Endothelial cell of umbilical vein (primary cell): ENCODE measurements around the gene IMPDH2. TPM values are rescaled to one million over a fixed set of nuclear protein-coding genes. Genes with fewer than 3 reads are reported as not detected.

Experiments
- BruUV-seq: library from RNA; stranded (reverse); fragments of 400-500 nt; replicated peaks from 2 replicates; lab custom pipeline; 2021; lab: Mats Ljungman, UMichigan
- CTCF ChIA-PET: fragments of 300-600, 350-600 bp; sonication (Branson Sonifier 250); formaldehyde crosslinking; loops from one replicate; lab custom pipeline; 2021; ENCODE audit warnings: antibody characterized with exemption, inconsistent platforms; lab: Charles Lee
- POLR2A ChIA-PET: fragments of 300-600, 350-600 bp; sonication (Branson Sonifier 250); formaldehyde crosslinking; loops from one replicate; lab custom pipeline; 2021; ENCODE audit warnings: antibody characterized with exemption, inconsistent platforms; lab: Charles Lee
- DNase-seq: peaks from one replicate; pipeline ENCODE4 v3.0.0-alpha.2; 2011; ENCODE audit warnings: low read depth, low spot score
- FAIRE-seq: peaks from 2 replicates; lab custom pipeline; 2011; peaks lifted over from hg19 to GRCh38; lab: Jason Lieb, UNC
- H2AFZ ChIP-seq: 2 replicates; pipeline ENCODE4 v1.6.0; 2012; ENCODE audit warnings: low read depth, low read length, control low read depth, inconsistent platforms
- H3K27ac ChIP-seq: 2 replicates; pipeline ENCODE4 v1.5.1; 2011; ENCODE audit warnings: low read depth, mild to moderate bottlenecking, control low read depth, low read length, moderate library complexity; ENCODE audit not compliant: insufficient read depth
- H3K27me3 ChIP-seq, 2 experiments: 2 replicates each; pipeline versions ENCODE4 v1.6.0 to v1.6.1; 2011; ENCODE audit warnings: low read length in 2 of 2, mixed read lengths in 1 of 2; ENCODE audit not compliant: control insufficient read depth in 2 of 2, insufficient read depth in 2 of 2
- H3K36me3 ChIP-seq, 2 experiments: 2 replicates in 1 of 2; 3 replicates in 1 of 2; pipeline ENCODE4 v1.5.1; 2011; ENCODE audit warnings: low read length in 2 of 2, mild to moderate bottlenecking in 1 of 2, moderate library complexity in 1 of 2; ENCODE audit not compliant: control insufficient read depth in 2 of 2, insufficient read depth in 2 of 2; ENCODE audit errors: extremely low read depth in 1 of 2
- H3K4me1 ChIP-seq: 3 replicates; pipeline ENCODE4 v1.5.1; 2011; ENCODE audit warnings: mild to moderate bottlenecking, low read length; ENCODE audit not compliant: control insufficient read depth, insufficient read depth; ENCODE audit errors: extremely low read depth
- H3K4me2 ChIP-seq: 2 replicates; pipeline ENCODE4 v1.6.1; 2011; ENCODE audit warnings: low read length, control low read depth, mixed read lengths; ENCODE audit not compliant: insufficient read depth
- H3K4me3 ChIP-seq, 3 experiments: fragments of 200-600 bp in 1 of 3; sonication (generic), shearing (Covaris generic) in 1 of 3; replicated peaks in 1 of 3; 2 replicates each; pipeline ENCODE4 v1.5.1; 2011 to 2016; ENCODE audit warnings: control low read depth in 3 of 3, low read length in 3 of 3, mild to moderate bottlenecking in 2 of 3, inconsistent platforms in 1 of 3, low read depth in 1 of 3, moderate library complexity in 1 of 3; ENCODE audit not compliant: insufficient read depth in 1 of 3
- H3K79me2 ChIP-seq: 2 replicates; pipeline ENCODE4 v1.6.0; 2012; ENCODE audit warnings: low read length, inconsistent platforms; ENCODE audit not compliant: control insufficient read depth, insufficient read depth
- H3K9ac ChIP-seq: replicated peaks from 2 replicates; pipeline ENCODE3; 2011; ENCODE audit warnings: low read length, control low read depth; ENCODE audit not compliant: insufficient read depth; ENCODE audit errors: extremely low read depth
- H3K9me1 ChIP-seq: replicated peaks from 3 replicates; pipeline ENCODE4 v1.6.0; 2011; ENCODE audit warnings: mild to moderate bottlenecking, low read length; ENCODE audit not compliant: control insufficient read depth, insufficient read depth; ENCODE audit errors: extremely low read depth
- H3K9me3 ChIP-seq: replicated peaks from 2 replicates; pipeline ENCODE4 v1.5.1; 2012; ENCODE audit warnings: low read length, inconsistent platforms; ENCODE audit not compliant: control insufficient read depth, insufficient read depth
- H4K20me1 ChIP-seq: replicated peaks from 2 replicates; pipeline ENCODE3; 2011; ENCODE audit warnings: mild to moderate bottlenecking, low read length; ENCODE audit not compliant: control insufficient read depth, insufficient read depth; ENCODE audit errors: extremely low read depth
- EZH2 ChIP-seq: IDR thresholded peaks from 2 replicates; pipeline ENCODE4 v1.6.1; 2012; ENCODE audit warnings: borderline replicate concordance, low read depth, mild to moderate bottlenecking, moderate library complexity, low read length, inconsistent platforms; ENCODE audit not compliant: severe bottlenecking
- FOS ChIP-seq: IDR thresholded peaks from 2 replicates; pipeline ENCODE4 v1.6.1; 2011; ENCODE audit warnings: mild to moderate bottlenecking, low read length, moderate library complexity, borderline replicate concordance; ENCODE audit not compliant: insufficient read depth
- GATA2 ChIP-seq: IDR thresholded peaks from 2 replicates; pipeline ENCODE4 v1.7.0; 2011; ENCODE audit warnings: low read depth, mild to moderate bottlenecking, moderate library complexity, mixed read lengths, low read length; ENCODE audit not compliant: insufficient read length, insufficient read depth
- JUN ChIP-seq: IDR thresholded peaks from 2 replicates; pipeline ENCODE4 v1.6.1; 2011; ENCODE audit warnings: borderline replicate concordance, low read depth; ENCODE audit not compliant: insufficient read length, insufficient read depth
- MAX ChIP-seq: IDR thresholded peaks from 2 replicates; pipeline ENCODE4 v1.6.1; 2011; ENCODE audit not compliant: insufficient read depth, insufficient read length
- MYC ChIP-seq: IDR thresholded peaks from one replicate; pipeline ENCODE4 v1.6.1; 2011; ENCODE audit warnings: mild to moderate bottlenecking, low read depth, low read length
- POLR2A ChIP-seq: IDR thresholded peaks from 2 replicates; pipeline ENCODE4 v1.6.1; 2012; ENCODE audit warnings: low read depth, mild to moderate bottlenecking, control low read depth, low read length
- POLR2AphosphoS5 ChIP-seq: IDR thresholded peaks from 2 replicates; pipeline ENCODE4 v1.6.1; 2012; ENCODE audit warnings: low read depth, mild to moderate bottlenecking, control low read depth, low read length, moderate library complexity; ENCODE audit not compliant: insufficient read depth
- dilution Hi-C: fragments of 300-500 bp; cut with MboI; formaldehyde crosslinking; loops from one replicate; pipeline ENCODE4 v1.15.0; 2019; ENCODE audit warnings: low sequenced_read_pairs; ENCODE audit not compliant: extremely low pct_ligation_motif_present
- intact Hi-C: fragments of 100-400 bp; cut with micrococcal nuclease; formaldehyde crosslinking; loops from one replicate; pipeline ENCODE4 v1.10.0; 2022
- polyA plus RNA-seq, 4 experiments: library from polyadenylated mRNA; depleted of rRNA in 3 of 4; stranded (reverse) in 3 of 4; unstranded in 1 of 4; fragments of >200 nt; gene quantifications; 2 replicates each; pipeline versions ENCODE4 v1.2.1 to v1.2.3, GENCODE V29; 2011 to 2012; ENCODE audit warnings: missing spikeins in 1 of 4
- total RNA-seq: library from RNA; stranded (reverse); gene quantifications from 2 replicates; pipeline ENCODE4 v1.2.3, GENCODE V29; 2021
- TF ChIP-seq, protein P1 (sequence below), 2 donors: IDR thresholded peaks; 1 replicate in 1 of 2; 2 replicates in 1 of 2; pipeline ENCODE4 v1.5.1; 2011; ENCODE audit warnings: low read length in 2 of 2, mild to moderate bottlenecking in 2 of 2, moderate library complexity in 2 of 2, control low read depth in 1 of 2, inconsistent platforms in 1 of 2, low read depth in 1 of 2; ENCODE audit not compliant: insufficient read depth in 1 of 2; ENCODE audit errors: extremely low read depth in 1 of 2

The IMPDH2 gene
- total and polyA plus RNA-seq, 2 donors (not counting 3 experiments of a cell fraction or from before 2014, with no cell fraction given): 167 to 189 TPM

DNA sequence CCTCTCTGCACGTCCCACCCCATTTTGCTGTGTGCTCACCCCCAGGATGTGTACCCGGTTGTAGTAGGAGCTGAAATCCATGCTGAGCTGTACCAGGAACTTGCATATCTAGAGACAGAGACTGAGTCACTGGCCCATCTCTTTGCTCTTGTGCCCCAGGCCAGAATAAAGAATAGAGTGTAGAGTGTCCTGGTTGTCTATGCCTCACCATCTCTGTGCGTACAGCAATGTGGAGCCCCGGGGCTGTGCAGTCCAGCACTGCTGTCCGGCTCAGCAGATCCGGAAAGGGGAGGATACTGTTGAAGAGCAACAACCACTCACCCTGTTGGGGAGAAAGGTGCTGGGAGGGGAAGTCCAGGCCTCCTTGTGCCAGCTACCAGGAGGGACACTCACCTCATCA is 13.4 kb downstream of the IMPDH2 start:
- Histone ChIP-seq H3K4me3 (no peak overlapping the region), H3K4me2 (no peak overlapping the region), H3K9me1 (no peaks in the 10 kb centered on the region), H3K27ac (no peak overlapping the region), H3K9ac (no peak overlapping the region), H3K36me3 (peaks cover 5 to 51% of the 10 kb centered on the region in 2 experiments), H3K4me1 (peaks cover 22% of the 10 kb centered on the region), H3K9me3 (no peaks in the 10 kb centered on the region), H2AFZ (no peak overlapping the region), H3K79me2 (peaks cover 30% of the 10 kb centered on the region), H4K20me1 (no peaks in the 10 kb centered on the region), H3K27me3 (no peaks in the 10 kb centered on the region)
- DNase-seq (no peak), FAIRE-seq (no peak)
- dilution Hi-C loops: no loop called here
- ChIA-PET POLR2A (interaction anchor here (4.2 kb wide), 1 partner anchor 8 kb away, joined by 17 read pairs; the partner anchor contains the start of gene WDR6), CTCF (interaction anchor here (1.2 to 8.3 kb wide), 2 partner anchors 8 to 28 kb away, joined by 5 to 127 read pairs; partner anchors contain the start of genes P4HTM and WDR6)
- BruUV-seq: no TSS peak
- intact Hi-C loops: no loop called here
- TF ChIP-seq GATA2 (no peak), JUN (no peak), POLR2AphosphoS5 (no peak), EZH2 (no peak), FOS (no peak), POLR2A (no peak), MAX (no peak), MYC (no peak)
- TF ChIP-seq, protein P1, sequence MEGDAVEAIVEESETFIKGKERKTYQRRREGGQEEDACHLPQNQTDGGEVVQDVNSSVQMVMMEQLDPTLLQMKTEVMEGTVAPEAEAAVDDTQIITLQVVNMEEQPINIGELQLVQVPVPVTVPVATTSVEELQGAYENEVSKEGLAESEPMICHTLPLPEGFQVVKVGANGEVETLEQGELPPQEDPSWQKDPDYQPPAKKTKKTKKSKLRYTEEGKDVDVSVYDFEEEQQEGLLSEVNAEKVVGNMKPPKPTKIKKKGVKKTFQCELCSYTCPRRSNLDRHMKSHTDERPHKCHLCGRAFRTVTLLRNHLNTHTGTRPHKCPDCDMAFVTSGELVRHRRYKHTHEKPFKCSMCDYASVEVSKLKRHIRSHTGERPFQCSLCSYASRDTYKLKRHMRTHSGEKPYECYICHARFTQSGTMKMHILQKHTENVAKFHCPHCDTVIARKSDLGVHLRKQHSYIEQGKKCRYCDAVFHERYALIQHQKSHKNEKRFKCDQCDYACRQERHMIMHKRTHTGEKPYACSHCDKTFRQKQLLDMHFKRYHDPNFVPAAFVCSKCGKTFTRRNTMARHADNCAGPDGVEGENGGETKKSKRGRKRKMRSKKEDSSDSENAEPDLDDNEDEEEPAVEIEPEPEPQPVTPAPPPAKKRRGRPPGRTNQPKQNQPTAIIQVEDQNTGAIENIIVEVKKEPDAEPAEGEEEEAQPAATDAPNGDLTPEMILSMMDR (IDR thresholded peaks at IDR 0.05; ENCODE audit: extremely low read depth in 1 of 2, insufficient read depth in 1 of 2, low read depth in 1 of 2, low read length in 2 of 2): no peak
